HG03025 (cell line): ENCODE data around the gene NRG2.

Source experiments
- ATAC-seq: cut with Tn5 transposase; IDR thresholded peaks from one replicate; pipeline ENCODE4 v1.9.1; 2021; ENCODE audit warnings: mild to moderate bottlenecking, moderate library complexity; ENCODE audit not compliant: unreplicated experiment, low FRiP score

Gene NRG2

DNA sequence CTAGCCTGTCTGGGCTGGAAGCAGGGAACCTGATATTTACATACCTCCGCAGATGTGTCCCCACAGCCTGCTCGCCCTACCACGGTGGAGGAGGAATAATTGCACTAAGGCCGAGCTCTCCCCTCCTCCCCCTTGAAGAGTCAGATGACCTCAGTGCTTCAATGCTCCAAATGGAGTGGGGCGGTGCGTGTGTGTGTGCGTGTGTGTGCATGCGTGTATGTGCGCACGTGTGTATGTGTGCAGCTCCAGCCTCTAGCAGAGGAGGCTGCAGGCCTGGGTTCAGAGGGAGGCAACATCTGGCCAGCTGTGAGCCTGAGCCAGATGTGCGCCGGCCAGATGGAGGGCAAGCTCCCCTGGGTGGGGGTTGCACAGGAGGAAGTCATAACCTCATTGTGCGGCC lies 90.5 kb downstream of the NRG2 start:
- no peak for ATAC-seq

GRCh38 chr5:139951983-139952382 lies 91.1 kb downstream of the NRG2 start:
- ATAC-seq, result no peak

- no peak for ATAC-seq
These were observed 91.7 kb downstream of the NRG2 start for GRCh38 chr5:139951296-139951924.

DNA sequence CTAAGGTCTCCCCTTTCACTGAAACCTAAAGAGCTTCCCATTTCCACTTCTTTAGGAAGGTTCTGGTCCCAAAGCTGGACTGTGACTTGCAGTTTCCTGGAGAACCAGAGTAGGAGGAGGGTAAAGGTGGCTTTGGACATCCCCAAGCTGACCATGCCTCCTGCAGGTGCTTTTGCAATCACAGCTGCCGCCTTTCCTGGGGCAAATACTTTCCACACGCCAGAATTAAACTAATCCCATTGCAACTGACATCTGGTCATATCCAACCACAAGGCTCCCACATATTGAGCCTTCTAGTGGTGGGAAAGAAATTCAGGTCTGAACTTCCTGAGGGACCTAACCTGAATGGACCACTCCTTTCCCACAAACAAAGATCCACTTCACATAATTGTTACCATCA lies 92.7 kb downstream of the NRG2 start:
- ATAC-seq, result no peak

DNA sequence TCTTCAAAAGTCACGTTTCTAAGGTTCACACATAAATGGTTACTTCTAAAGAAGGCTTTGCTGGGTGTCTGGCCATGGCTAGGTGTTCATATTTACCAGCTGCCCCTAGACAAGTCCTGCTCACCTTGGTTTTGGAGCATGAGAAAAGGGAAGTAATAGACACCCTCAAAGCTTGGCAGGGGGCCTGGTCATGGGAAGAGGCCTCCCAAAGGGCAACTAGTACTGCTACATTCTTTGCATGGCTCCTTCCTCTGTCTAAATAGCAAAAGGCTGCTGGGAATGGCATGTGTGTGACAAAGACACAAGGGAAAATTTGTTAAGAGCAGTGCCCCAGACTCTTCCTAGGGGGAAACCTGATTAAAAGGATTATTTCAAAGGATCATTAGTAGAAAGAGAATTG lies 93.4 kb downstream of the NRG2 start:
- no peak for ATAC-seq

DNA sequence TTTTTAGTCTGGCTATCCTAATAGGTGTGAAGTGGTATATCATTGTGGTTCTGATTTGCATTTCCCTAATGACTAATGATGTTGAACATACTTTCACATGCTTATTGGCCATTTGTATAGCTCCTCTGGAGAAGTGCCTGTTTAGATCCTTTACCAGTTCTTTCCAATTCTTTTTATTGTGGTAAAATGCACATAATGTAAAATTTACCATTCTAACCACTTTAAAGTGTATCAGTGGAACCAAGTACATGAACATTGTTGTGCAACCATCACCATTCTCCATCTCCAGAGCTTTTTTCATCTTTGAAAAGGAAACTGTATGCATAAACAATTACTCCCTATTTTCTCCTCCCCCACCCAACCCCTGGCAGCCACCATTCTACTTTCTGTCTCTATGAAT lies 95.4 kb downstream of the NRG2 start:
- no peak for ATAC-seq

- ATAC-seq, result no peak
These were observed 96.7 kb downstream of the NRG2 start for GRCh38 chr5:139946440-139946839.

- no peak for ATAC-seq
These were observed 97.1 kb downstream of the NRG2 start for GRCh38 chr5:139946006-139946405.

DNA sequence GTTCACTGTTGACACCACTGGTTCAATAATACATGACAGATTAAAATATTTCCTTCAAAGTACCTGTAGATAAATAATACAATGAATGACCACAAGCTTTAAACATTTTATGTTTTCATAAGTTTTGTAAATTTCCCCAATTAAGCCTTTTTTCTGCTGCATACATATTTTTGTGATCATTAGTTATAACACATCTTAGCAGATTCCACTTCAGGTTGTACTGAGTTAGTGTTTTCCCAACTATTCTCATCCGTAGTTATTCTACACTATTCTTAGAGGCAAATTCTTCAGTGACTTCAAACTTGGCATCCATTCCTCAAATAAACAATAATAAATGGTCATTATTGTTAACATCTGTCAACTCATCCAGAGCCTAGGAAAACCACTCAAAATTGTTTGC lies 100.9 kb downstream of the NRG2 start:
- ATAC-seq, result no peak

DNA sequence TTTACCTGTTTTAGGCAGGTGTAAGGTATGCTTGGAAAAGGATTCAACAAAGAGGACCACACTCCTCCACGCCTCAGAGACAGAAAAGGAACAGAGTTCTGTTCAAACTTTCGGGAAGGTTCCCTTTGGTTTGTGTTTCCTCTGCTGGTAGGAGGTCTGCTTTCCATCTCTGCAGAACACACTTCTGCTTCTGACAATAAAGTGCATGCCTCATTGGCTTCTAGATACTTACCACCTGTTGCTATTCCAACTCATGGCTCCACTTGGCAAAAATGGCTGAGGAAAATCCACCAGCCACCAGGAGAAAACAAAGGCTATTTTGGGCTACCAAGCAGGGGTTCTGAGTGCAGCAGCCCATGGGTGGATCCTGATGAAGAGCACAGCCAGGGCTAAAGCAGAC lies 112.7 kb downstream of the NRG2 start:
- ATAC-seq, result no peak

- ATAC-seq, result no peak
These were observed 116.1 kb downstream of the NRG2 start for GRCh38 chr5:139926797-139927503.

- ATAC-seq, result no peak
These were observed 117.2 kb downstream of the NRG2 start for GRCh38 chr5:139925650-139926640.

GRCh38 chr5:139925216-139925562 lies 117.9 kb downstream of the NRG2 start:
- no peak for ATAC-seq

GRCh38 chr5:139924294-139925215 lies 118.5 kb downstream of the NRG2 start:
- no peak for ATAC-seq

- no peak for ATAC-seq
These were observed 123.8 kb downstream of the NRG2 start for GRCh38 chr5:139919308-139919707.

DNA sequence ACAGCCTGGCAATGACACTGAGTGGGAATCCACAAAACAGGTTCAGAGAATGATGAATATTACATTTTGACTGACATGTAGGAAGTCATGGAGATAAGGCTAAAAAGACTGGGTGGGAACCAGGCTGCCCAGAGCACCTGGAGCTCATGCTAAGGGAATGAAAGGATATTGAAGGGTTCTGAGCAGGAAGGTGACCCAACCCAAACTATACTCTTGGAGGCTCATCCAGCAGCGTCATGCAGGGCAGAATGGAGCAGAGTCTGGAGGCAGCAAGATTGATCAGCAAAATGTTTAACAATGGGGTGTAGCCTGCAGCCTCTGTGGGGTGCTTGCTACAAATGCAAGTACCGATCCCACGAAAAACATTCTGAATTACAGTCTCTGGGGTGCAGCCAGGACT lies 127.3 kb downstream of the NRG2 start:
- no peak for ATAC-seq

GRCh38 chr5:139915266-139915665 lies 127.8 kb downstream of the NRG2 start:
- ATAC-seq, result no peak

DNA sequence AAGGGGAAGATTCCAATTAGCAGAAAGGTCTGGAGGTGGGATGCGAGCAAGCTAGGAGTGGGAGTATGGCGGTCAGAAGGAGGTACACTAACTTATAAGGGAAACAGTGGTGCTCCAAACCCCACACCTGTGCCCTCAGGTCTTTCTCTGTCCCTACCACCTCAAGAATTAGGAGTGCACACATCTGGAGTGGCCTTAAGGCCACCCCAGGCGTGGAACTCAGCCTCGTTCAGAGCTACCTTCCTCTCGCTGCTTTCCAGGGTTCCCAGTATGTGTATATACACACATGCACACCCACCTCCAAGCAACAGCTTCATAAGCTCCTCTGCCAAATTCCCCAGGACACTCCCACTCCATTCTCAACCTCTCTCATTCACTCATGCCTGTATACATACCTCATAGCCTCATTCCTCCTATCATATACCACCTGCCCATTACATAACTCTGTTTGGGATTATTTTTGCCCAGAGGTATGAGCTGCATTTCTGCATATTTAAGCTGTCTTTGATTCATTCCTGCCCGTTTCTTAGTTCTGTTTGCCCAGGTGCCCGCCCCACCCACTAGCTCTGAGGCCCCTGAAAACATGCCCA lies 128.8 kb downstream of the NRG2 start:
- no peak for ATAC-seq

DNA sequence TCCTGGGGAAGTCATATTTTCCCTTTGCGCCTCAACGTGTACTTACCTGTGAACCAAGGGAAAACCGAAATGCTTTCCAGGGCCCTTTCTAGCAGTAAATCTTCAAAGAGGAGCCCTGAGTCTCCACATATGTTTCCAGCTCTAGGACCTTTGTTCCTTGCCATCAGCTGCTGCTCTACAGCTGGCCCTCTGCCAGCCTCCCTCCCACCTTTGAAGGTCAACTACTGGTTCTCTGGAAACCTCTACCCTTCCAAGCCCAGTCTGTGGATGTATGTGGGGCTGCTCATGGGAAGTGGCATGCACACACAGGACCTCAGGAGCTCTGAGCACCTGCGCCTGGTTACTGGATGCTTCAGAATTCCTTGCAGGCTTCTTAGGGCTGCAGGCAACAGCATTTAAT lies 130.3 kb downstream of the NRG2 start:
- ATAC-seq, result no peak

DNA sequence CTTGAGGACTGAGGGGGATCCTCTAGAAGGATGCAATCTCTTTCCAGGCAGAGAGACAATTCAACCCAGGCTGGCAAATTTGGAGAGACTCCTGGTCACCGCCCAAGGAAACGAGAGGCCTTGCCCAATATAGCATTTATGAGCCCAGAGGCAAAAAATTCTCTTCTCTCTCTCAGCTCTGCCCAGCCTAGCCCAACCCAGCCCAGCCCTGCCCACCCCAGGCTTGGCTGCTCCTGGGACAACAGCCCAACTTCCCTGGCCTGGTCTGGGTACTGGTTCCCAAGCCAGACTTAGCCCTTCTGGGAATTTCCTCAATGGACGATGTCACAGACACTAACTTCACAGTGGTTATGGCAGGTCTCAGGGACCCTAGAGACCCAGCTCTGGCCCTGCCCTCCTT lies 130.9 kb downstream of the NRG2 start:
- ATAC-seq, result no peak
